GM12878 (cell line): ENCODE results near the gene IRF2BP1. TPM values are rescaled to one million over a fixed set of nuclear protein-coding genes. Genes with fewer than 3 reads are reported as not detected.

Experiments
- ATAC-seq: fragments of 200-7000 bp; cut with Tn5 transposase; 3 replicates; pipeline ENCODE4 v1.9.1; 2020; ENCODE audit warnings: mild to moderate bottlenecking, moderate library complexity
- BruUV-seq: library from RNA; stranded (reverse); fragments of 400-500 nt; replicated peaks from 2 replicates; lab custom pipeline; 2021; lab: Mats Ljungman, UMichigan
- CTCF ChIA-PET: fragments of 300-600 bp; sonication (Branson Sonifier 250); formaldehyde crosslinking; extraction: SDS; loops from one replicate; lab custom pipeline; 2021; ENCODE audit warnings: inconsistent platforms; lab: Yijun Ruan, JAX
- POLR2A ChIA-PET: fragments of 350-600 bp; formaldehyde crosslinking; extraction: SDS; loops from one replicate; lab custom pipeline; 2021; ENCODE audit warnings: inconsistent platforms; lab: Charles Lee
- RAD21 ChIA-PET: fragments of 300-600 bp; sonication (Branson Sonifier 250); formaldehyde crosslinking; loops from one replicate; lab custom pipeline; 2023; ENCODE audit warnings: antibody characterized with exemption; ENCODE audit not compliant: unreplicated experiment; lab: Charles Lee
- SMC1A ChIA-PET: fragments of 300-600 bp; sonication (Branson Sonifier 250); formaldehyde crosslinking; loops from one replicate; lab custom pipeline; 2023; ENCODE audit not compliant: unreplicated experiment, uncharacterized antibody; lab: Charles Lee
- DNase-seq: peaks from one replicate; pipeline ENCODE4 v3.0.0-alpha.2; 2011; ENCODE audit warnings: low read depth, low spot score
- FAIRE-seq: peaks from 3 replicates; lab custom pipeline; 2011; peaks lifted over from hg19 to GRCh38; lab: Jason Lieb, UNC
- H2AFZ ChIP-seq: 2 replicates; pipeline ENCODE4 v1.6.0; 2011; ENCODE audit warnings: low read depth, low read length, control low read depth; ENCODE audit not compliant: control insufficient read depth
- H3K27ac ChIP-seq: 2 replicates; pipeline ENCODE4 v1.5.1; 2011; ENCODE audit warnings: control low read depth; ENCODE audit not compliant: control insufficient read depth, insufficient read depth
- H3K27me3 ChIP-seq, 2 experiments: replicated peaks in 1 of 2; 2 replicates each; pipeline versions ENCODE4 v1.6.0 to v1.6.1; 2011; ENCODE audit warnings: low read length in 1 of 2; ENCODE audit not compliant: control insufficient read depth in 2 of 2, insufficient read depth in 2 of 2
- H3K36me3 ChIP-seq, 2 experiments: 2 replicates each; pipeline ENCODE4 v1.5.1; 2011; ENCODE audit warnings: low read length in 1 of 2; ENCODE audit not compliant: control insufficient read depth in 2 of 2, insufficient read depth in 2 of 2
- H3K4me1 ChIP-seq: 2 replicates; pipeline ENCODE4 v1.6.1; 2011; ENCODE audit warnings: mild to moderate bottlenecking, low read length, moderate library complexity, mixed read lengths; ENCODE audit not compliant: control insufficient read depth, insufficient read depth
- H3K4me2 ChIP-seq: 2 replicates; pipeline ENCODE4 v1.6.0; 2011; ENCODE audit warnings: control low read depth; ENCODE audit not compliant: control insufficient read depth, insufficient read depth
- H3K4me3 ChIP-seq: fragments of 200-600 bp; sonication (generic); 2 replicates; pipeline ENCODE4 v1.5.1; 2016
- H3K79me2 ChIP-seq: 2 replicates; pipeline ENCODE4 v1.6.0; 2011; ENCODE audit warnings: low read length; ENCODE audit not compliant: control insufficient read depth, insufficient read depth
- H3K9ac ChIP-seq: 2 replicates; pipeline ENCODE4 v1.8.0; 2011; ENCODE audit warnings: low read length, control low read depth, mixed read lengths; ENCODE audit not compliant: control insufficient read depth, insufficient read depth
- H3K9me3 ChIP-seq: replicated peaks from 3 replicates; pipeline ENCODE4 v1.5.1; 2011; ENCODE audit warnings: mild to moderate bottlenecking, low read length; ENCODE audit not compliant: control insufficient read depth, insufficient read depth
- H4K20me1 ChIP-seq: 2 replicates; pipeline ENCODE4 v1.6.0; 2011; ENCODE audit not compliant: control insufficient read depth, insufficient read depth
- ESRRA ChIP-seq: IDR thresholded peaks from 2 replicates; pipeline ENCODE4 v1.6.1; 2012; ENCODE audit warnings: mild to moderate bottlenecking, low read length, improper control_type of control experiment
- KLF5 ChIP-seq: fragments of 450-650 bp; IDR thresholded peaks from 2 replicates; pipeline ENCODE4 v1.6.1; 2014; ENCODE audit warnings: mild to moderate bottlenecking; ENCODE audit not compliant: partially characterized antibody
- PAX5 ChIP-seq: IDR thresholded peaks from 2 replicates; pipeline ENCODE4 v1.6.1; 2011; ENCODE audit warnings: low read depth, low read length, borderline replicate concordance
- RAD21 ChIP-seq: IDR thresholded peaks from 2 replicates; pipeline ENCODE4 v1.6.1; 2011; ENCODE audit warnings: mild to moderate bottlenecking, low read depth, low read length, moderate library complexity; ENCODE audit not compliant: insufficient read depth
- RFX5 ChIP-seq: IDR thresholded peaks from 2 replicates; pipeline ENCODE4 v1.6.1; 2011; ENCODE audit warnings: low read depth, low read length, improper control_type of control experiment
- RUNX3 ChIP-seq: IDR thresholded peaks from 2 replicates; pipeline ENCODE4 v1.6.1; 2012; ENCODE audit warnings: low read length, inconsistent platforms
- SIN3A ChIP-seq: IDR thresholded peaks from 2 replicates; pipeline ENCODE4 v1.6.1; 2012; ENCODE audit warnings: low read depth, low read length, improper control_type of control experiment
- ZNF384 ChIP-seq: IDR thresholded peaks from 2 replicates; pipeline ENCODE4 v1.6.1; 2012; ENCODE audit warnings: low read depth, mild to moderate bottlenecking, low read length, improper control_type of control experiment, borderline replicate concordance
- WGBS: methylation state at CpG from one replicate; pipeline ENCODE4 v1.1.6; 2016; ENCODE audit warnings: low lambda C conversion rate; ENCODE audit not compliant: insufficient replicate concordance, insufficient coverage; ENCODE audit errors: missing lambda C conversion rate; 5-methylcytosine and 5-hydroxymethylcytosine counted together
- in situ Hi-C: fragments of 300-500 bp; cut with MboI; formaldehyde crosslinking; loops from 9 replicates; pipeline ENCODE4 v1.14.3; 2018; ENCODE audit warnings: mixed read lengths
- intact Hi-C: fragments of 100-400 bp; cut with micrococcal nuclease; formaldehyde crosslinking; loops from one replicate; pipeline ENCODE4 v1.14.2; 2022; ENCODE audit not compliant: unreplicated experiment
- polyA plus RNA-seq, 11 experiments: library from polyadenylated mRNA; depleted of rRNA in 4 of 11; unstranded in 6 of 11; stranded (reverse) in 5 of 11; fragments of >200 nt; fragmentation: Nextera tagmentation in 4 of 11; fragmentation: Illumina TruSeq in 1 of 11; extraction: Ambion mirVana in 4 of 11; extraction: Trizol in 1 of 11; gene quantifications; 1 replicate in 1 of 11; 2 replicates in 10 of 11; pipeline versions ENCODE4 v1.2.1 to v1.2.3, GENCODE V29; 2011 to 2016; ENCODE audit warnings: inconsistent platforms in 2 of 11, missing spikeins in 2 of 11, low read depth in 1 of 11
- total RNA-seq, 4 experiments: library from RNA; depleted of rRNA in 3 of 4; stranded (reverse); fragments of >200 nt in 3 of 4; fragmentation: Illumina TruSeq in 1 of 4; extraction: Trizol in 1 of 4; gene quantifications; 2 replicates each; pipeline versions ENCODE4 v1.2.1 to v1.2.3, GENCODE V29; 2013 to 2021
- TF ChIP-seq, protein P1 (sequence below): fragments of 450-650 bp; IDR thresholded peaks from 2 replicates; pipeline ENCODE4 v1.6.1; 2014; ENCODE audit warnings: mild to moderate bottlenecking
- TF ChIP-seq, protein P2 (sequence below): IDR thresholded peaks from 2 replicates; pipeline ENCODE4 v1.6.1; 2012; ENCODE audit warnings: improper control_type of control experiment, low read depth, low read length; ENCODE audit not compliant: insufficient replicate concordance
- TF ChIP-seq, protein P3 (sequence below): fragments of 450-650 bp; IDR thresholded peaks from 2 replicates; pipeline ENCODE4 v1.6.1; 2016; ENCODE audit warnings: mild to moderate bottlenecking, moderate library complexity, borderline replicate concordance
- TF ChIP-seq, protein P4 (sequence below): fragments of 450-650 bp; IDR thresholded peaks from 2 replicates; pipeline ENCODE4 v1.6.1; 2018; ENCODE audit warnings: borderline replicate concordance, mild to moderate bottlenecking; ENCODE audit not compliant: partially characterized antibody

The IRF2BP1 gene
- total and polyA plus RNA-seq, 10 of the 15 experiments (the other 5 are each of a cell fraction or from before 2014, with no cell fraction given), result 0.31 to 24.4 (median 4.4) TPM

DNA sequence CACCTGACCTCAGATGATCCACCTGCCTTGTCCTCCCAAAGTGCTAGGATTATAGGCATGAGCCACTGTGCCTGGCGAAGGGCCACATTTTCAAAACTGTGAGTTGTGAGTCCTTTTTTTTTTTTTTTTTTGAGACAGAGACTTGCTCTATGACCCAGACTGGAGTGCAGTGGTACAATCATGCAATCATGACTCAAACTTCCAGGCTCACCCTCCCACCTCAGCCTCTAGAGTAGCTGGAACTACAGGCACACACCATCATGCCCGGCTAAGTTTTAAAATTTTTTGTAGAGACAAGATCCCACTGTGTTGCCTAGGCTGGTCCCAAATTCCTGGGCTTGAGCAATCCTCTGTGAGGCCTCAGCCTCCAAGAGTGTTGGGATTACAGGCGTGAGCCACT lies 20.3 kb upstream of the IRF2BP1 start:
- ChIA-PET CTCF (no interaction called here), RAD21 (no interaction called here), SMC1A (no interaction called here), POLR2A (no interaction called here)
- no peaks in the 10 kb centered on the region for H3K9me3 ChIP-seq
- intact Hi-C loops (no loop called here), in situ Hi-C loops (no loop called here)
- no peak overlapping the region for H3K4me2 ChIP-seq
- H3K9ac ChIP-seq, result no peak overlapping the region
- H3K27ac ChIP-seq, result no peak overlapping the region
- no TSS peak for BruUV-seq
- H4K20me1 ChIP-seq, result no peaks in the 10 kb centered on the region
- WGBS, result 37% methylated on average over 3 of the region's 3 CpGs
- DNase-seq, result no peak
- H3K4me3 ChIP-seq, result no peak overlapping the region
- no peaks in the 10 kb centered on the region for H3K27me3 ChIP-seq
- no peak for ATAC-seq
- no peak for FAIRE-seq
- H3K36me3 ChIP-seq, result no peaks in the 10 kb centered on the region
- peaks cover 6% of the 10 kb centered on the region for H3K79me2 ChIP-seq
- H3K4me1 ChIP-seq, result peaks cover 4% of the 10 kb centered on the region
- no peak overlapping the region for H2AFZ ChIP-seq
- TF ChIP-seq RUNX3 (no peak), SIN3A (no peak), ESRRA (no peak), PAX5 (no peak), ZNF384 (no peak), KLF5 (no peak), RAD21 (no peak), RFX5 (no peak)
- TF ChIP-seq, protein P1, sequence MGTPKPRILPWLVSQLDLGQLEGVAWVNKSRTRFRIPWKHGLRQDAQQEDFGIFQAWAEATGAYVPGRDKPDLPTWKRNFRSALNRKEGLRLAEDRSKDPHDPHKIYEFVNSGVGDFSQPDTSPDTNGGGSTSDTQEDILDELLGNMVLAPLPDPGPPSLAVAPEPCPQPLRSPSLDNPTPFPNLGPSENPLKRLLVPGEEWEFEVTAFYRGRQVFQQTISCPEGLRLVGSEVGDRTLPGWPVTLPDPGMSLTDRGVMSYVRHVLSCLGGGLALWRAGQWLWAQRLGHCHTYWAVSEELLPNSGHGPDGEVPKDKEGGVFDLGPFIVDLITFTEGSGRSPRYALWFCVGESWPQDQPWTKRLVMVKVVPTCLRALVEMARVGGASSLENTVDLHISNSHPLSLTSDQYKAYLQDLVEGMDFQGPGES, result no peak
- TF ChIP-seq, protein P2, sequence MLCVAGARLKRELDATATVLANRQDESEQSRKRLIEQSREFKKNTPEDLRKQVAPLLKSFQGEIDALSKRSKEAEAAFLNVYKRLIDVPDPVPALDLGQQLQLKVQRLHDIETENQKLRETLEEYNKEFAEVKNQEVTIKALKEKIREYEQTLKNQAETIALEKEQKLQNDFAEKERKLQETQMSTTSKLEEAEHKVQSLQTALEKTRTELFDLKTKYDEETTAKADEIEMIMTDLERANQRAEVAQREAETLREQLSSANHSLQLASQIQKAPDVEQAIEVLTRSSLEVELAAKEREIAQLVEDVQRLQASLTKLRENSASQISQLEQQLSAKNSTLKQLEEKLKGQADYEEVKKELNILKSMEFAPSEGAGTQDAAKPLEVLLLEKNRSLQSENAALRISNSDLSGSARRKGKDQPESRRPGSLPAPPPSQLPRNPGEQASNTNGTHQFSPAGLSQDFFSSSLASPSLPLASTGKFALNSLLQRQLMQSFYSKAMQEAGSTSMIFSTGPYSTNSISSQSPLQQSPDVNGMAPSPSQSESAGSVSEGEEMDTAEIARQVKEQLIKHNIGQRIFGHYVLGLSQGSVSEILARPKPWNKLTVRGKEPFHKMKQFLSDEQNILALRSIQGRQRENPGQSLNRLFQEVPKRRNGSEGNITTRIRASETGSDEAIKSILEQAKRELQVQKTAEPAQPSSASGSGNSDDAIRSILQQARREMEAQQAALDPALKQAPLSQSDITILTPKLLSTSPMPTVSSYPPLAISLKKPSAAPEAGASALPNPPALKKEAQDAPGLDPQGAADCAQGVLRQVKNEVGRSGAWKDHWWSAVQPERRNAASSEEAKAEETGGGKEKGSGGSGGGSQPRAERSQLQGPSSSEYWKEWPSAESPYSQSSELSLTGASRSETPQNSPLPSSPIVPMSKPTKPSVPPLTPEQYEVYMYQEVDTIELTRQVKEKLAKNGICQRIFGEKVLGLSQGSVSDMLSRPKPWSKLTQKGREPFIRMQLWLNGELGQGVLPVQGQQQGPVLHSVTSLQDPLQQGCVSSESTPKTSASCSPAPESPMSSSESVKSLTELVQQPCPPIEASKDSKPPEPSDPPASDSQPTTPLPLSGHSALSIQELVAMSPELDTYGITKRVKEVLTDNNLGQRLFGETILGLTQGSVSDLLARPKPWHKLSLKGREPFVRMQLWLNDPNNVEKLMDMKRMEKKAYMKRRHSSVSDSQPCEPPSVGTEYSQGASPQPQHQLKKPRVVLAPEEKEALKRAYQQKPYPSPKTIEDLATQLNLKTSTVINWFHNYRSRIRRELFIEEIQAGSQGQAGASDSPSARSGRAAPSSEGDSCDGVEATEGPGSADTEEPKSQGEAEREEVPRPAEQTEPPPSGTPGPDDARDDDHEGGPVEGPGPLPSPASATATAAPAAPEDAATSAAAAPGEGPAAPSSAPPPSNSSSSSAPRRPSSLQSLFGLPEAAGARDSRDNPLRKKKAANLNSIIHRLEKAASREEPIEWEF, result no peak
- TF ChIP-seq, protein P3, sequence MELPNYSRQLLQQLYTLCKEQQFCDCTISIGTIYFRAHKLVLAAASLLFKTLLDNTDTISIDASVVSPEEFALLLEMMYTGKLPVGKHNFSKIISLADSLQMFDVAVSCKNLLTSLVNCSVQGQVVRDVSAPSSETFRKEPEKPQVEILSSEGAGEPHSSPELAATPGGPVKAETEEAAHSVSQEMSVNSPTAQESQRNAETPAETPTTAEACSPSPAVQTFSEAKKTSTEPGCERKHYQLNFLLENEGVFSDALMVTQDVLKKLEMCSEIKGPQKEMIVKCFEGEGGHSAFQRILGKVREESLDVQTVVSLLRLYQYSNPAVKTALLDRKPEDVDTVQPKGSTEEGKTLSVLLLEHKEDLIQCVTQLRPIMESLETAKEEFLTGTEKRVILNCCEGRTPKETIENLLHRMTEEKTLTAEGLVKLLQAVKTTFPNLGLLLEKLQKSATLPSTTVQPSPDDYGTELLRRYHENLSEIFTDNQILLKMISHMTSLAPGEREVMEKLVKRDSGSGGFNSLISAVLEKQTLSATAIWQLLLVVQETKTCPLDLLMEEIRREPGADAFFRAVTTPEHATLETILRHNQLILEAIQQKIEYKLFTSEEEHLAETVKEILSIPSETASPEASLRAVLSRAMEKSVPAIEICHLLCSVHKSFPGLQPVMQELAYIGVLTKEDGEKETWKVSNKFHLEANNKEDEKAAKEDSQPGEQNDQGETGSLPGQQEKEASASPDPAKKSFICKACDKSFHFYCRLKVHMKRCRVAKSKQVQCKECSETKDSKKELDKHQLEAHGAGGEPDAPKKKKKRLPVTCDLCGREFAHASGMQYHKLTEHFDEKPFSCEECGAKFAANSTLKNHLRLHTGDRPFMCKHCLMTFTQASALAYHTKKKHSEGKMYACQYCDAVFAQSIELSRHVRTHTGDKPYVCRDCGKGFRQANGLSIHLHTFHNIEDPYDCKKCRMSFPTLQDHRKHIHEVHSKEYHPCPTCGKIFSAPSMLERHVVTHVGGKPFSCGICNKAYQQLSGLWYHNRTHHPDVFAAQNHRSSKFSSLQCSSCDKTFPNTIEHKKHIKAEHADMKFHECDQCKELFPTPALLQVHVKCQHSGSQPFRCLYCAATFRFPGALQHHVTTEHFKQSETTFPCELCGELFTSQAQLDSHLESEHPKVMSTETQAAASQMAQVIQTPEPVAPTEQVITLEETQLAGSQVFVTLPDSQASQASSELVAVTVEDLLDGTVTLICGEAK, result no peak
- TF ChIP-seq, protein P4, sequence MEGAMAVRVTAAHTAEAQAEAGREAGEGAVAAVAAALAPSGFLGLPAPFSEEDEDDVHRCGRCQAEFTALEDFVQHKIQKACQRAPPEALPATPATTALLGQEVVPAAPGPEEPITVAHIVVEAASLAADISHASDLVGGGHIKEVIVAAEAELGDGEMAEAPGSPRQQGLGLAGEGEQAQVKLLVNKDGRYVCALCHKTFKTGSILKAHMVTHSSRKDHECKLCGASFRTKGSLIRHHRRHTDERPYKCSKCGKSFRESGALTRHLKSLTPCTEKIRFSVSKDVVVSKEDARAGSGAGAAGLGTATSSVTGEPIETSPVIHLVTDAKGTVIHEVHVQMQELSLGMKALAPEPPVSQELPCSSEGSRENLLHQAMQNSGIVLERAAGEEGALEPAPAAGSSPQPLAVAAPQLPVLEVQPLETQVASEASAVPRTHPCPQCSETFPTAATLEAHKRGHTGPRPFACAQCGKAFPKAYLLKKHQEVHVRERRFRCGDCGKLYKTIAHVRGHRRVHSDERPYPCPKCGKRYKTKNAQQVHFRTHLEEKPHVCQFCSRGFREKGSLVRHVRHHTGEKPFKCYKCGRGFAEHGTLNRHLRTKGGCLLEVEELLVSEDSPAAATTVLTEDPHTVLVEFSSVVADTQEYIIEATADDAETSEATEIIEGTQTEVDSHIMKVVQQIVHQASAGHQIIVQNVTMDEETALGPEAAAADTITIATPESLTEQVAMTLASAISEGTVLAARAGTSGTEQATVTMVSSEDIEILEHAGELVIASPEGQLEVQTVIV, result no peak
